Ovary (tissue), 10 donors: ENCODE measurements around the gene NFIC. TPM values are rescaled to one million over a fixed set of nuclear protein-coding genes. Genes with fewer than 3 reads are reported as not detected.

Experiments
- DNase-seq, 5 donors: peaks; one replicate each; pipeline ENCODE4 v3.0.0-alpha.2; 2019 to 2020
- H3K27ac ChIP-seq, 2 donors: fragments of 200-600 bp; one replicate each; pipeline versions ENCODE4 v1.5.1 to v1.8.0; 2019 to 2022
- H3K27me3 ChIP-seq: fragments of 200-600 bp; one replicate; pipeline ENCODE4 v1.8.0; 2022
- H3K36me3 ChIP-seq: fragments of 200-600 bp; sonication (generic); one replicate; pipeline ENCODE4 v1.5.1; 2019
- H3K4me1 ChIP-seq: one replicate; pipeline ENCODE4 v1.8.1; 2013; ENCODE audit warnings: mild to moderate bottlenecking, moderate library complexity; ENCODE audit not compliant: insufficient read depth
- H3K4me3 ChIP-seq: fragments of 200-600 bp; sonication (generic); one replicate; pipeline ENCODE4 v1.5.1; 2017
- H3K9me3 ChIP-seq, 2 donors: fragments of 200-600 bp in 1 of 2; sonication (generic) in 1 of 2; one replicate each; pipeline versions ENCODE4 v1.5.1 to v1.8.1; 2013 to 2019; ENCODE audit warnings: mild to moderate bottlenecking in 1 of 2, moderate library complexity in 1 of 2
- CTCF ChIP-seq, 3 donors: fragments of 450-650 bp in 2 of 3; fragments of 200-600 bp in 1 of 3; IDR thresholded peaks; one replicate each; pipeline versions ENCODE4 v1.5.1 to v1.8.0; 2016 to 2022; ENCODE audit warnings: antibody characterized with exemption in 3 of 3, mild to moderate bottlenecking in 1 of 3
- EP300 ChIP-seq: sonication (generic); formaldehyde crosslinking; IDR thresholded peaks from one replicate; pipeline ENCODE4 v1.6.1; 2017; ENCODE audit warnings: antibody characterized with exemption
- POLR2A ChIP-seq: fragments of 450-650 bp; IDR thresholded peaks from one replicate; pipeline ENCODE4 v1.6.1; 2017; ENCODE audit warnings: antibody characterized with exemption, mild to moderate bottlenecking, moderate library complexity
- WGBS, 3 donors: extraction: QIAGEN DNeasy Blood & Tissue Kit in 1 of 3; methylation state at CpG; one replicate each; pipeline versions ENCODE4 v1.1.5 to v1.1.7; 2013 to 2017; 5-methylcytosine and 5-hydroxymethylcytosine counted together
- intact Hi-C, 4 donors: fragments of 100-400 bp; cut with DNase I; formaldehyde crosslinking; loops; one replicate each; pipeline versions ENCODE4 v1.11.0 to v1.15.1; 2022 to 2023
- long read RNA-seq, 3 donors: library from polyadenylated mRNA in 2 of 3; unstranded in 2 of 3; transcript quantifications; one replicate each; pipeline ENCODE4 v2.0.0 and lab custom pipeline, GENCODE V29; 2021 to 2026
- polyA plus RNA-seq, 2 donors: library from polyadenylated mRNA; stranded (reverse); fragments of 200-250 nt in 1 of 2; fragments of 350-450 nt in 1 of 2; fragmentation: Illumina TruSeq in 1 of 2; extraction: RNeasy Lipid Tissue Mini Kit (QIAGEN cat#74804) in 1 of 2; gene quantifications; one replicate each; pipeline ENCODE4 v1.2.3, GENCODE V29; 2013 to 2014
- total RNA-seq, 7 donors: library from RNA; depleted of rRNA in 2 of 7; stranded (reverse); fragments of >200 nt in 2 of 7; fragmentation: NEBNext Ultra II Directional in 3 of 7; extraction: Animal tissue kit (Norgen Biotek cat#: 25700) in 3 of 7; gene quantifications; one replicate each; pipeline versions ENCODE4 v1.1.0 to v1.2.4, GENCODE V29; 2016 to 2023
- donor health status: DM: no; HTN: no; CAD: no; lungs with moderate emphysema.
- donor health status: DM: no; HTN: no; CAD: no.
- donor health status: Bipolar disorder and iron deficiency.
- donor health status: DM: yes; HTN: yes; CAD: no.
- donor health status: DM: no; HTN: no; CAD: no.
- donor health status: DM: yes; HTN: yes; CAD: no.

Gene NFIC
- total RNA-seq, result 100 to 1,000 TPM in 5 of 7 donors, 10 to 100 TPM in 2; 62.0 to 345 (median 283) TPM
- polyA plus RNA-seq, result 10 to 100 TPM; 31.9 to 71.1 TPM
- long read RNA-seq, donor 1, full-length matches to known transcripts, result 612 of 897 reads
- long read RNA-seq, donor 1, partial matches to known transcripts, result 89 of 897 reads
- long read RNA-seq, donor 1, other reads (novel, unspliced or antisense), result 196 of 897 reads
- long read RNA-seq, donor 2, full-length matches to known transcripts, result 11 of 11 reads
- long read RNA-seq, donor 2, partial matches to known transcripts, result 0 of 11 reads
- long read RNA-seq, donor 2, other reads (novel, unspliced or antisense), result 0 of 11 reads
- long read RNA-seq, donor 3, full-length matches to known transcripts, result 8 of 136 reads
- long read RNA-seq, donor 3, partial matches to known transcripts, result 3 of 136 reads
- long read RNA-seq, donor 3, other reads (novel, unspliced or antisense), result 125 of 136 reads

- TF ChIP-seq EP300, result no peak
- TF ChIP-seq POLR2A, result peak; percentile 55
- H3K4me1 ChIP-seq, result peaks cover 24% of the 10 kb centered on the region
Observed at GRCh38 chr19:3365836-3366752, at the start of gene NFIC. NFIC (plus strand) TSS chr19:3366583; CDS start chr19:3366637, 54 bp downstream.

GRCh38 chr19:3316659-3317207, 49.6 kb upstream of the NFIC start:
- DNase-seq, result no peak
- Histone ChIP-seq H3K27me3 (no peaks in the 10 kb centered on the region), H3K4me1 (no peaks in the 10 kb centered on the region), H3K9me3 (no peaks in the 10 kb centered on the region), H3K36me3 (no peaks in the 10 kb centered on the region), H3K27ac (no peak overlapping the region), H3K4me3 (no peak overlapping the region)
- intact Hi-C loops, result no loop called here
- WGBS, 3 donors, result 71 to 79% (median 72%) methylated on average over 5 of the region's 5 CpGs
- TF ChIP-seq POLR2A (no peak), CTCF (IDR thresholded peaks at IDR 0.05) (no peak), EP300 (no peak)

More at GRCh38 chr19:3365836-3366752, at the start of gene NFIC:
- Histone ChIP-seq H3K9me3 (no peaks in the 10 kb centered on the region), H3K36me3 (no peaks in the 10 kb centered on the region), H3K27ac (peak within 1 kb of the TSS; percentile 97 to 99), H3K27me3 (no peaks in the 10 kb centered on the region), H3K4me3 (peak within 1 kb of the TSS; percentile 88)
- peak; percentile 84 to 91 (median 90) for DNase-seq
- intact Hi-C loops, result loop anchor here in 1 of 4 donors (2.0 kb wide), 1 partner anchor 39 kb away; no protein-coding TSS in a partner anchor
- WGBS, 3 donors, result 1% methylated on average over 55 to 61 of the region's 64 CpGs

GRCh38 chr19:3319643-3320353, 46.6 kb upstream of the NFIC start:
- intact Hi-C loops, result loop anchor here in 2 of 4 donors (5.0 to 10.0 kb wide), 2 partner anchors 163 to 295 kb away; partner anchors contain the start of genes SMIM24 (in 1 of the 2) and SMIM44 (in 1 of the 2)
- H3K4me3 ChIP-seq, result no peak overlapping the region
- H3K9me3 ChIP-seq, result no peaks in the 10 kb centered on the region
- H3K27ac ChIP-seq, result no peak overlapping the region
- H3K27me3 ChIP-seq, result no peaks in the 10 kb centered on the region
- WGBS, 3 donors, result 43 to 54% (median 48%) methylated on average over 18 of the region's 18 CpGs
- H3K4me1 ChIP-seq, result no peaks in the 10 kb centered on the region
- TF ChIP-seq POLR2A (no peak), EP300 (no peak), CTCF (IDR thresholded peaks at IDR 0.05) (no peak)
- DNase-seq, result no peak
- H3K36me3 ChIP-seq, result no peaks in the 10 kb centered on the region

DNA sequence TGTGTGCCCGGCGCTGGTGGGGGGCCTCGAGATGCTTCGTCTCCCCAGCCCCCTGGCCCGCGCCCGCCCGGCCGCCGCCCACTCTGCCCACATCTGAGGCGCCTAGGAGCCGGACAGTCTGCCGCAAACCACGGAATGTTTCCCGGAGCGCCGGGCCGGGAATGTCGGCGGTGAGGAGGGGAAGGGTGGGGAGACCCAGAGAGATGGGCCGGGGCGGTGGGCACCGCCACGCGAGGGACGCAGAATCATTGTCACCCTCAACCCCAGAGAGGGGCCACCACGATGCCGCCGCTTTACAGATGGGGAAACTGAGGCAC, 46.1 kb upstream of the NFIC start:
- Histone ChIP-seq H3K4me3 (no peak overlapping the region), H3K9me3 (no peaks in the 10 kb centered on the region), H3K27me3 (no peaks in the 10 kb centered on the region), H3K4me1 (no peaks in the 10 kb centered on the region), H3K27ac (no peak overlapping the region), H3K36me3 (no peaks in the 10 kb centered on the region)
- no peak for DNase-seq
- TF ChIP-seq EP300 (no peak), CTCF (IDR thresholded peaks at IDR 0.05) (no peak), POLR2A (no peak)
- WGBS, 3 donors, result 41 to 51% (median 51%) methylated on average over 20 to 29 of the region's 29 CpGs
- intact Hi-C loops, result loop anchor here in 2 of 4 donors (5.0 to 10.0 kb wide), 2 partner anchors 162 to 294 kb away; partner anchors contain the start of genes SMIM24 (in 1 of the 2) and SMIM44 (in 1 of the 2)
